Gastrocnemius medialis (tissue), 4 donors: ENCODE results near the gene SAMD11.

Source experiments
- POLR2A ChIP-seq, 2 donors: fragments of 450-650 bp; IDR thresholded peaks; one replicate each; pipeline ENCODE4 v1.6.1; 2017; ENCODE audit warnings: antibody characterized with exemption in 2 of 2, mild to moderate bottlenecking in 2 of 2, moderate library complexity in 2 of 2
- TF ChIP-seq, protein P1 (sequence below), 5 experiments: fragments of 450-650 bp in 3 of 5; fragments of 200-600 bp in 2 of 5; sonication (generic) in 2 of 5; IDR thresholded peaks in 4 of 5; conservative IDR thresholded peaks in 1 of 5; 1 replicate in 4 of 5; 2 replicates in 1 of 5; pipeline ENCODE4 v1.5.1; 2016 to 2019; ENCODE audit warnings: antibody characterized with exemption in 5 of 5, mild to moderate bottlenecking in 3 of 5, moderate library complexity in 3 of 5

DNA sequence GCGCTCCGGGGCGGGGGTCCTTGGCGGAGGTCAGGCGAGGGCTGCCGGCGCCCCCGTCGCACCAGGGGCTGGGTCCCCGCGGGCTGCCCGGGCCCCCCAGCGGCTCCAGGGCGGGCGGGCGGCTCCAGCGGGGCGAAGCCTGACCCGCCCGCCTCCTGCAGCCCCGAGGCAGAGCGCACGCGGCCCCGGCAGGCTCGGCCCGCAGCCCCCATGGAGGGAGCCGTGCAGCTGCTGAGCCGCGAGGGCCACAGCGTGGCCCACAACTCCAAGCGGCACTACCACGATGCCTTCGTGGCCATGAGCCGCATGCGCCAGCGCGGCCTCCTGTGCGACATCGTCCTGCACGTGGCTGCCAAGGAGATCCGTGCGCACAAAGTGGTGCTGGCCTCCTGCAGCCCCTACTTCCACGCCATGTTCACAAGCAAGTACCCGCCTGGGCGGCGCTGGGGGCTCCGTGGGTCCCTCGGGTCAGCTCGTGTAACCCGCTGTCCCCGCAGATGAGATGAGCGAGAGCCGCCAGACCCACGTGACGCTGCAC is 37.5 kb downstream of the SAMD11 start:
- TF ChIP-seq, protein P1, sequence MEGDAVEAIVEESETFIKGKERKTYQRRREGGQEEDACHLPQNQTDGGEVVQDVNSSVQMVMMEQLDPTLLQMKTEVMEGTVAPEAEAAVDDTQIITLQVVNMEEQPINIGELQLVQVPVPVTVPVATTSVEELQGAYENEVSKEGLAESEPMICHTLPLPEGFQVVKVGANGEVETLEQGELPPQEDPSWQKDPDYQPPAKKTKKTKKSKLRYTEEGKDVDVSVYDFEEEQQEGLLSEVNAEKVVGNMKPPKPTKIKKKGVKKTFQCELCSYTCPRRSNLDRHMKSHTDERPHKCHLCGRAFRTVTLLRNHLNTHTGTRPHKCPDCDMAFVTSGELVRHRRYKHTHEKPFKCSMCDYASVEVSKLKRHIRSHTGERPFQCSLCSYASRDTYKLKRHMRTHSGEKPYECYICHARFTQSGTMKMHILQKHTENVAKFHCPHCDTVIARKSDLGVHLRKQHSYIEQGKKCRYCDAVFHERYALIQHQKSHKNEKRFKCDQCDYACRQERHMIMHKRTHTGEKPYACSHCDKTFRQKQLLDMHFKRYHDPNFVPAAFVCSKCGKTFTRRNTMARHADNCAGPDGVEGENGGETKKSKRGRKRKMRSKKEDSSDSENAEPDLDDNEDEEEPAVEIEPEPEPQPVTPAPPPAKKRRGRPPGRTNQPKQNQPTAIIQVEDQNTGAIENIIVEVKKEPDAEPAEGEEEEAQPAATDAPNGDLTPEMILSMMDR (IDR thresholded peaks at IDR 0.05 in 4 of 5, conservative IDR thresholded peaks at IDR 0.05 in 1 of 5), result no peak
- no peak for TF ChIP-seq POLR2A (IDR thresholded peaks at IDR 0.05)
